ENCODE data around the gene ADGRB2.

DNA sequence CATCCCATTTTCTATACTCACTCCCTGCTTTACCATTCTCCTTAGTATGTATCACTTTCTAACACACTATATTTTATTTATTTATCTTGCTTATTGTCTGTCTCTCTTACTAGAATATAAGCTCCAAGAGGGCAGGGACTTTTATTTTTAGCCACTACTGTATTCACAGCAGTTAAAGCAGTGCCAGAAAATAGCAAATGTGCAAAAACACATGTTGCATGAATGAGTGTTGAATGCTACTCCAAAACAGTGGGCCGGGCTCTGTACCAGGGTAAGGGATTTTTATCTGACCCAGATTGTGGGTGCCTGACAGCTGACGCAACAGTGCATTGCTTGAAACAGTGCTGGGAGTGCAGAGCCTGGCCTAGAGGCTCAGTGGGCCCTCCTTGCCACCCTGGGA lies 85.0 kb downstream of the ADGRB2 start:
- TF ChIP-seq CTCF (IDR thresholded peaks at IDR 0.05) (no peak), POLR2A (IDR thresholded peaks at IDR 0.05) (no peak)
